HG03442 (cell line): ENCODE measurements around the gene ADAMTS17.

Experiments
- ATAC-seq: cut with Tn5 transposase; IDR thresholded peaks from one replicate; pipeline ENCODE4 v1.9.1; 2021; ENCODE audit warnings: mild to moderate bottlenecking, moderate library complexity; ENCODE audit not compliant: unreplicated experiment

Gene ADAMTS17

GRCh38 chr15:100141311-100142001, 200.3 kb downstream of the ADAMTS17 start:
- ATAC-seq, result no peak

- no peak for ATAC-seq
Observed at GRCh38 chr15:100140527-100141308, 201.1 kb downstream of the ADAMTS17 start.

GRCh38 chr15:100134586-100134985, 207.2 kb downstream of the ADAMTS17 start:
- ATAC-seq, result no peak

- no peak for ATAC-seq
Observed at GRCh38 chr15:100134089-100134583, 207.6 kb downstream of the ADAMTS17 start.

GRCh38 chr15:100133001-100133400, 208.8 kb downstream of the ADAMTS17 start:
- ATAC-seq, result no peak

GRCh38 chr15:100132309-100132708, 209.5 kb downstream of the ADAMTS17 start:
- no peak for ATAC-seq

- ATAC-seq, result no peak
Observed at GRCh38 chr15:100131321-100132224, 210.2 kb downstream of the ADAMTS17 start.

GRCh38 chr15:100129677-100130076, 212.1 kb downstream of the ADAMTS17 start:
- ATAC-seq, result no peak

GRCh38 chr15:100125401-100126191, 216.2 kb downstream of the ADAMTS17 start:
- ATAC-seq, result no peak

GRCh38 chr15:100124936-100125335, 216.8 kb downstream of the ADAMTS17 start:
- no peak for ATAC-seq

- ATAC-seq, result no peak
Observed at GRCh38 chr15:100124361-100124760, 217.4 kb downstream of the ADAMTS17 start.

- ATAC-seq, result no peak
Observed at GRCh38 chr15:100123611-100124010, 218.2 kb downstream of the ADAMTS17 start.

- ATAC-seq, result no peak
Observed at GRCh38 chr15:100121285-100121684, 220.5 kb downstream of the ADAMTS17 start.

- no peak for ATAC-seq
Observed at GRCh38 chr15:100120111-100120510, 221.7 kb downstream of the ADAMTS17 start.

GRCh38 chr15:100118546-100118945, 223.2 kb downstream of the ADAMTS17 start:
- no peak for ATAC-seq

- ATAC-seq, result no peak
Observed at GRCh38 chr15:100116416-100117190, 225.2 kb downstream of the ADAMTS17 start.

- ATAC-seq, result no peak
Observed at GRCh38 chr15:100115711-100116090, 226.1 kb downstream of the ADAMTS17 start.

- no peak for ATAC-seq
Observed at GRCh38 chr15:100115066-100115710, 226.6 kb downstream of the ADAMTS17 start.

GRCh38 chr15:100114571-100114970, 227.2 kb downstream of the ADAMTS17 start:
- no peak for ATAC-seq
